ENCODE measurements around the gene ACAD9.

Gene ACAD9

GRCh38 chr3:128942161-128942952, 62.9 kb downstream of the ACAD9 start:
- no peak for DNase-seq

DNA sequence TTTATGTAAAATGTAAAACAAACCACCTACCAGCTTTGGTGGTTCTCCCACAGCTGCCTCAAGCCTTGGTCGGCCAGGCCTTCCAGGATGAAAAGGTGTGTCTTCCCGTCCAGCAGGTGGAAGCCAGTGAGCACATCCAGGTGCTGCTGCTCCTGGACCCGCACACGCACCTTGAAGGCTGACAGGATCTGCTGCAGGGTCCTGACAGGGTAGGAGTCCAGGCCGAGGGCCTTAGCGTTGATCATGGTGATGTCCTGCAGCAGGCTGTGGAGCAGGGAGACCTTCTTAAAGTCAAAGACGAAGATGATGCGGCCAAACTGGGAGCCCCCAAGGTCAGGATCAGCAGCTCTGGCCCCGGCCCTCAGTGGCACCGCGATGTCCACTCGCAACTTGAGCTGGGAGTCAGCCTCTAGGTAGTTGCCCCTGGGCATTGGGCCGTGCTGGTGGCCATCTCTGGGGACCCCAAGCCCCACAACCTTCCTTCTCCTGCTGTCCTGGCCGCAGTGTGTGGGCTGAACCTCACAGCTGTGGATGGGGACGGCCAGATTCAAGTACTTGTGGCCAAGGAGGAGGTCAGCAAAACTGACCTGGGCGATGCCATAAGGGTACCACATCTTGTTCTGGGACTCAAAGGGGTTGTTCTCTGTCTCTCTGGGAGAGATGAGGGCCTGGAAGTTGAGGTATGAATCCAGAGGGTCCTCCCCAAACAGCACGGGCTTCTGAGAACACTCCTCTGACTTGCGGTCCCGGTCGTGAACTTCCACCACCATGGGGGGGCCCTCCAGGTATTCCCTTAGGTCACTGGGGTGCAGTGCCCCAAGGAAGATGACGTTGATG, 65.8 kb downstream of the ACAD9 start:
- DNase-seq, result no peak

GRCh38 chr3:128945878-128946175, 66.4 kb downstream of the ACAD9 start:
- no peak for DNase-seq

DNA sequence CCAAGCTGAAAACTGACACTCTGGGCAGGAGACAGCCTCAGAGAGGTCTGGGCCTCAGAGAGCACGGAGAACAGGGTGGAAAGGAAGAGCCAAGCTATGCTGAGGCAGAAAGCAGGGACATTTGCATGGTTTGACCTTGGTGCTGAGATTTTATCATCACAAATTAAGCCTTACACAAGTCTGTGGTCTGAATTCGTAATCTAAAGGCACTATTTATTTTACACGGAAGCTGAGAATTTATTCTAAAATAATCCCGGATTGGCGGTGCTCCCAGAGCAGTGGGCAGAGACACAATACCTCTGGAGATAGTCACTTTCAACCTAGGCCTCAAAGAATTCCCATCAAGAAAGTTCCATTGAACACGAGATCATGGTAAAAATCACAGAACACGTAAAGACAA, 67.0 kb downstream of the ACAD9 start:
- no peak for DNase-seq

GRCh38 chr3:128949158-128949557, 69.7 kb downstream of the ACAD9 start:
- no peak for DNase-seq

DNA sequence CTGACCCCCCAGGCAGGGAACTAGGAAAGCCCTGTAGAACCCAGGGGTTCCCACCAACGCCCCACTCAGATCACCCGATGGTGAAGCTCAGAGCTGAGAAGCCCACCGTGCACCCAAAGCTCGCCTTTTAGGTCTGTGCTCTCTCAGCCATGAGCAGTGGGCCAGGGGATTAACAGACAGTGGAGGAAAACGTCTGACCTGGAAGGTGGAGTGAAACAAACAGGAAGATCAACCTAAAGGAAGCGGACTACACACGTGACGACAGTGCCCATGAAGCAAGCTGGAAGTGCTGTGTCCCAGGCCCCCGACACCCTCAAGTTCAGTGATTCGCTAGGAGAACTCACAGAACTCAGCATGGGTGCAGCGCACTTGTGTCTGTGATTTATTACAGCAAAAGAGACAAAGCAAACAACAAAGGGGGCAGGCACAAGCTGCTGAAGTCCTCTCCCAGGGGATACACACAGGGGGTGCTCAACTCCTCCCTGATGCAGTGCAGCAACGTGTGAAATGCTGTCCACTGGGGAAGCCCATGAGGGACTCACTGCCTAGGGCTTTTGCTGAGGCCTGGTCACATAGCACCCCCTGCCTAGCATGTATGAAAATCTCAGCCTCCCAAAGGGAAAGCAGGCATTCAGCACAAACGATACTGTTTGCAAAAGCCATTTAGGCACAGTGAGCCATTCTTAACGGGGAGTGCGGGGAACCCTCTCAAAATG, 71.0 kb downstream of the ACAD9 start:
- DNase-seq, result peak; percentile 22

- no peak for DNase-seq
These were observed 77.0 kb downstream of the ACAD9 start for GRCh38 chr3:128956440-128956839.

All from DMS79 treated with DMSO at 0.1 percent for 48 hours (cell line).